GM18519 (cell line): Measurements from ENCODE around the gene TET3.
A peak's percentile ranks its signal among the peaks of the same experiment; 100 is the strongest.

Source experiments
- ATAC-seq: cut with Tn5 transposase; IDR thresholded peaks from one replicate; pipeline ENCODE4 v1.9.1; 2021; ENCODE audit warnings: mild to moderate bottlenecking, moderate library complexity; ENCODE audit not compliant: unreplicated experiment, low FRiP score

The TET3 gene

DNA sequence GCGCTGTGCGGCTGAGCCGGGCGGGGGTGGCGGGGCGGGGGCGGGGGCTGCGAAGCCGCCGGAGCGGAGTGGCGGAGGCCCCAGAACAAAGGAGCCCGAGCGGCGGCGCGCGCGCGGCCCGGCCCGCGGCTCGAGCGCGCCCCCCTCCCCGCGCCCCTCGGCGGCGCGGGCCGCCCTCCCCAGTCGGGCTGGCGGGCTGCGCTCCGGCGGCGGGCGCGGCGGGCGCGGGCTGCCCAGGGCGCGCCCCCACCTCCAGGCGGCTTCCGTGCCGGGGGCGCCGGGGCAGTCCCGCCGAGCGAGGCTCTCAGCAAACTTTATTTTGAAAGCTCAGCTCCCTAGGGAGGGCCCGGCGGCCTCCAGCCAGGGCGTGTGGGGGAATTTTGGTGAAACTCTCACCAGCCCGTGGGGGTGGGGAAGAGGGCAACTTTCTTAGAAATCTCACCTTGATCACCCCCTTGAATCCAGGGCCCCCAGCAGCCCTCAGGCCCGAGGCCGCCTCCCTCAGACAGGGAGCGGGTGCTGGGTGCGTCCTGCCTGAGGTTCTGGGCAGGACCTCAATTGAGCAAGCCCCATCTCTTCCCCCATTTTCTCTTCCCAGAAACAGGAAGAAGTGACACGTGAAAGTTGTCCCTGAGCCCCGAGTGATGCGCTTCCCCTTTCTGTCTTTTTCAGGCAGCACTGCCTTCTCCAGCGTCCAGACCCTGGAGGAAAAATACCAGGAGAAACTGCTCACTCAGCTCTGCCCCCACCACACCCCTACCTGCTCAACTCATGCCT, 786 bp downstream of the TET3 start:
- ATAC-seq: no peak

DNA sequence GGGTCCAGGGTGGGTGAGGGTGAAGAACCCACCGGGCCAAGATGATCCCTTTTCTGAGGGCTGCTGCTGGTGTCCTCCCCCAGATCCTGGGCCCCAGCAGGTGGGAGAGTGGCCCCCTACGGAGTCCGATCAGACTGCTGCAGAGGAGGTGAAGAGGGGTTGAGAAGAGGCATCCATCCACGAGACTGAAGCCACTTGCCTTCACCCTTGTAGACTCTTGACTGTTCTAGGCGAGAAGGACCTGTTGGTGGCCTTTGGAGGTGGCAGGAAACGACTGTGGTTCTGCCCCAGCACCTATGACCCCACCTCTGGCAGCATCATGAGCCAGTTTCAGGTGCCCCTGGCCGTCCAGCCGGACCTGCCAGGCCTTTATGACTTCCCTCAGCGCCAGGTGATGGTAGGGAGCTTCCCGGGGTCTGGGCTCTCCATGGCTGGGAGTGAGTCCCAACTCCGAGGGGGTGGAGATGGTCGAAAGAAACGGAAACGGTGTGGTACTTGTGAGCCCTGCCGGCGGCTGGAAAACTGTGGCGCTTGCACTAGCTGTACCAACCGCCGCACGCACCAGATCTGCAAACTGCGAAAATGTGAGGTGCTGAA, 1.5 kb downstream of the TET3 start:
- ATAC-seq: no peak

DNA sequence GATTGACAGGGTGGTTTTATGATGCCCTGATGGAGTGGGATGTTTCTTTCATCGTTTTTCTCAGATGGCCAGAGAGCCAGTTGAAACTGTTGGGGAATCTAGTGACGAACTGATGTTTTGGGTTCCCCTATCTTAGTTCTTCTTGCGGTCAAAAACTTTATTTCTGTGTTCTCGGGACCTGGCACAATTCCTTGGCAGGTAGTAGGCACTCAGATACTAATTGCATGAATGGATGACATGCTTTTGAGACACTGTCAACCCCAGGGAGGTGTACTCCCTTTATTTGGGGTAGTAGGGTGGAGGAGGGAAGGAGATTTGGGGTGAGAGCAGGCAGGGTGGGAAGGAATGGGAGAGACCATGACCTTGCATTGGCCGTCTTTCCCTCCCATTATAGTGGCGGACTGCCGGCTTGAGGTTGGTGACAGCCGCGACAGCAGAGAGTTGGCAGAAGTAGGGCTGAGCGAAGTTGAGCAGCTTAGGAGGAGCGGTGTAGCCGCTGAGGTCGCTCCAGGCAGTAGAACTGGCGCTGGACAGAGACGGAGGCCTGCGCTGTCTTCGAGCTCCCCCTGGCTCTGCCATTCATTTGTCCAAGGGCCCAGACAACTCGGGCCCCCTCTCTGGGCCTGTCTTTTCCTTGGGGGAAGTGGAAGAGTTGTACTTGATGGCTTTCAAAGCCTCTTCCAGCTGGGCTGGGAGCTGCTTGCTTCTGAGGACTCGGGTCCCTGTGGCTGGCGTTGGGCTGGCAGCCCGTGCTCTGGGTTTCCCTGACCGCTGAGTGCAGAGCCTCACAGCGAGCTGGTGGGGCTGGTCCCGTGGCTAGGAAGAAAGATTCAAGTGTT, 2.6 kb downstream of the TET3 start:
- no peak for ATAC-seq

DNA sequence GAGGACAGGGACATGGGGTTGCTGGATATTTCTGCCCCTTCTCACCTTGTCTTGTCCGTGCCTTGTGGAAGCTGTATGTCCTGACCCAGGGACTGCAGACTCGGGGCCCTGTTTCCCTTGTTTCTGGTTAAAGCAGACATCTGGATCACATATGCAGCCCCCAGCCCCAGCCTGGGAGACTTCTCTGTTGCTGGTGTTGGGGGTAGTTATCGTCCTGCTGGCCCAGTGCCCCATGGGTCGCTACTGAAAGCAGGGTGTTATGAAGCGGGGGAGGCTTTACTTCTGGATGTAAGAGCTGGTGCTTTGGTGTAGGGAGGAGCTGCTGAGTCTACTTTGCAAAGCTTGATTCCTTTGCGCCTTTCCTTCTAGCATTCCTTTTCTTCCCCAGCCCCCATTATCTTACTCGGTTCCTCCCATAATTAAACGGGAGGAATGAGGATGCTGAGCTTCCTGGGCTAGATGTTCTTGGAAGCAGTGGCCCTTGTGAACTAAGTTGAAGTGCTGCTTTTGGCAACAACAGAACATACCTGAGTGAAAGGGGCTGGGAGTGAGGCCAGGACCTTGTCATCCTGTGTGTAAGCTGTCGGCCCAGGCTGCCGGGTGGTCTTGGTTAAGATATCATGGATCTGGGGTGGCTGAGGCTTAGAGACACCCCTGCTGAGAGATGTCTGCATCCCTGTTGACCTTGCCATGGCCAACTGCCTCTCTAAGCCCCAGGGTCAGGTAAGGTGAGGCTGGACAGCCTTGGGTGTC, 3.4 kb downstream of the TET3 start:
- ATAC-seq: no peak

DNA sequence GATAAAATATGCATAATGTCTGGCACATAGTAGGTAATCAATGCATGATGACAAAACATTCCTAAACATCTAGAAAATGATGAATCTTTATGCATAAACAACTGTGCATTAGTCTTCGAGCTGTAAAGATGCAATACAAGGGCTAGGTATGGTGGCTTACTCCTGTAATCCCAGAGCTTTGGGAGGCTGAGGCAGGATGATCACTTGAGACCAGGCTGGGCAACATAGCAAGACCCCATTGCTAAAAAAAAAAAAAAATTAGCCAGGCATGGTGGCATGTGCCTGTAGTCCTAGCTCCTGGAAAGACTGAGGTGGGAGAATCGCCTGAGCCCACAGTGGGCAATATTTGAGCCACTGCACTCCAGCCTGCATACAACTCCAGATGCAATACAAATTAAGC, 5.3 kb downstream of the TET3 start:
- ATAC-seq: no peak

DNA sequence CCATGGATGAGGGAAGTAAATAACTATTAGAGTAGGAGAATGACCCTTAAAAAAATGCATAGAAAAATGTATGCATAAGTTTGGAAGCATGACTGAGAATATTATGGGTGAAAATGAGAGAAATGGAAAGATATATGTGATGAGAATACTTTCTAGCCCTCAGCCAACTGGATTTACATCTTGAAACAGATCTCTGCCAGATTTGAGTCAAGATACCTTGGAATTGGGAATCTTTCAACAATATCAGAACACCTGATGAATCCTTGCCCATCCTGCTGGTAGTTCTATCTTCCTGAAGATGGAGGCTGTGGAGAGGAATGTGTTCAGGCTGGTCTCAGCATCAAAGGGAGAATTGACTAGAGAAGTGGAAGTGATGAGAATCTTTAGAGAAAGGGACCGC, 5.8 kb downstream of the TET3 start:
- ATAC-seq: no peak

DNA sequence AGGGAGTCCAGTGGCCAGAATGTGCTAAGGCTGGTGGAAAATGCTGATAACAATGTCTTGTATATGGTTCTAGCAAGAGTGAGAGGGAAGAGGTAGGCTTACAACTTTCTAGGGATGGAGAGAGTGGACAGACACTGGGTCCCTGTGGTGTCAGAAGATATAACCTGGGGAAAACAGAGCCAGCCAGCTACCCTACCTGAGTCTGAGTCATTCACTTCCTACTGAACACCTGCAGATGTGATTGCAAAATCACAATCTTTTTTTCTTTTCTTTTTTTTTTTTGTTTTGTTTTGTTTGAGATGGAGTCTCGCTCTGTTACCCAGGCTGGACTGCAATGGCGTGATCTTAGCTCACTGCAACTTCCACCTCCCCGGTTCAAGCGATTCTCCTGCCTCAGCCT, 7.3 kb downstream of the TET3 start:
- no peak for ATAC-seq

DNA sequence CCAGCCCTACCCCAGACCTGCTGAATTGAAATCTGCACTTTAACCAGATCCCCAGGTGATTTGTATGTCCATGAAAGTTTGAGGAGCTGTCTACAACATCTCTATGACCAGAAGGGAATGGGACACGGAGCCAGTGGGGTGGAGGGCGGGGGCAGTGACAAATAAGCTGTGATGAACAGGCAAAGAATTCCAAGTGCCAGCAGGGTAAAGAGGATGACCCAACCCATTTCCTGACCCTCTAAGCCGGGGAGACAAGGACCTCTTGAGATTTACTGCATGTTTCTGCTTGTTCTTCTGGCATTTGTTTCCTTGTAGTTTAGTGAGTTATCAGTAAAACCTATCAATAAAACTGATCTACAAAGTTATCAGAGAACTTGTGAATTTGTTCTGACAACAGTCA, 8.7 kb downstream of the TET3 start:
- ATAC-seq: no peak

DNA sequence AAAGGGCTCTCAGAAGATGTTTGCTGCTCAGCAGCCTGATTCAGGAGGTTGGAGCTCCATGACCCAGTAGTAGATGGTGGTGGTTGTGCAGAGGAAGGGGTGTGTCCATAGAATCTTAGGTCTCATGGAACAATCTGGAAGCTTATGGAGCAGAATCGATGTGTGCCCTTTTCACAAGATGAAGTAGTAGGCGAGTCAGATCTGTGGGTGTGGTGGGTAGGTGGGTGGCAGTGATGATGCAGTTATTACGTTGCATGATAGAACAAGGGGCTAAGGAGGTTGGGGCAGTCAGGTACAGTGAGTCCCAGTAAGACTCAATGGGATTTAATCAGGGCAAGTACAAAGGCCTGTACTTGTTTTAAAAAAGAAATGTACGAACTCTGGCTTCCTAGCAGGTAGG, 9.1 kb downstream of the TET3 start:
- ATAC-seq: no peak

DNA sequence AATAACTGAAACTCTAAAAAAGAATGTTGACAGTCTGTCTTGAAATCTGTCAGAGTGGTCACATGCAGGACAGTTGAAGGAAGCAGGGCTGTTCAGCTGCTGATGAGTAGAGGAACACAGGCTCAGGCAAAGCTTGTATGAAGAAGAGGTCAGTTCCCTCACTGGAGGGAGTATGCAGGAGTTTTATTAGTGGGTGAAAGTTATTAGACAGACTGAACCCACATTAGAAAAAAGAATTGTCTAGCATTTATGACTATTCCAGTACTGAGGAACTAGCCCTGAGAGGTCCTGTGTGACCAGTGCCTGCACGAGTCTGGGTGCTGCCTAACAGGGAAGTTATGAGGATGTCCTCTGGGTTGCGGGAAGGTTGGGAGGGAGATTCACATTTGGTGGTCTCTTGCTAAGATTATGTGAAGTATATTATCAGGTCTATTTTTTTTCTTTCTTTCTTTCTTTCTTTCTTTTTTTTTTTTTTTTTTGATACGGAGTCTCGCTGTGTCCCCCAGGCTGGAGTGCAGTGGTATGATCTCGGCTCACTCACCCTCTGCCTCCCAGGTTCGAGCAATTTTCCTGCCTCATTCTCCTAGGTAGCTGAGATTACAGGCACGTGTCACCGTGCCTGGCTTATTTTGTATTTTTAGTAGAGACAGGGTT, 9.6 kb downstream of the TET3 start:
- no peak for ATAC-seq

DNA sequence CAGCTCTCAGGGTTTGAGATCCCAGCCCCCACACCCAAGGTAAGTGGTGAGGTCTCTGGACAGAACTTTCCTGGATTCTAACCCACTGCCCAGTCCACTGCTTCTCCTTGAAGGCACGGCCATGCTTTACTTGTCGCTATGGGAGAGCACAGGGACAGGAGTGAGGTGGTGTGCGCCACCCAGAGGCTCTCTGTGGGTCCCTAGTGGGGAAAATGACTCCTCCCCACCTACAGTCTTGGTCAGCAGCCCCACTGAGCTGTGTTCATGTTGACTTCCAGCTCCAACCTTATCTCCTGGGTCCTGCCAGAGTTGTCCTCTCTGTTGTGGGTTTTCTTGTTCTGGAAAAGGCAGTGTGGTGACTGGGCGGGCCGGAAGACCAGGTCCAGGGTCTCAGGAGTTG, 11.1 kb downstream of the TET3 start:
- no peak for ATAC-seq

DNA sequence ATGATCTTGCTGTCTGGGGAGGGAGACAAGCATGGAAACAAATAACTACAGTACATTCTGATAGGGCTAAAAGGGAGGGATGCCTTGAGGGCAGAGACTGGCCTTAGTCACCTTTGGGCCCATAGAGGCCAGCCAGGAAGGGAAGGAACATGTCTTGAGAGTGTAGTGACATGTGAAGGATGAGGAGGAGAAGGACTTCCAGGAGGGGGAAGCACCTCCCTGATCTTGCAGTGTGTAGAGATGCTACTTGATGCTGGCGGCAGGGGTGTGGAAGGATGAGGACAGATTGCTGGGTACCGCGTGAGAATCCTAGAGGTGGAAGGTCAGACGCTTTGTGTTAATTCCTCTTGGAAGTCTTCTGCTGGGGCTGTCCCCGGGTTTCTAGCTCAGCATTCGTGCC, 13.1 kb downstream of the TET3 start:
- ATAC-seq: no peak

DNA sequence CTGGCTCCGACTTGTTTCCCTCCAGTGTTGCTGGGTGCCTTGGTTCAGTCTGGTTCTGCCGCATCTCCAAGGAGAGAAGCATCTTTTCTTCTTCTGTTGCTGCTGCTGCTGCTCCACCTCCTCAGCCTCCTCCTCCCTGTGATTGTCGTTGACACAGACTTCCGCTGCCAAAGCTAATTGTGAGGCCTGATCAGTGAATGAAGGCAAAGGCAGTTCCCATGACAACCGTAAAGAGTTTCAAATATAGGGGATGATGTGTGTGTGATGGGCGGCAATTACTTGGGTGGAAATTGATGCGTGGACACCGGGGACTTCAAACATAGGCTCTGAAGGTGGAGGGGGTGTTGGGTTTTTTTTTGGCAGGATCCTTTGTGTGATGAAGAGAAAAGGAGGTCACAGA, 13.7 kb downstream of the TET3 start:
- no peak for ATAC-seq

DNA sequence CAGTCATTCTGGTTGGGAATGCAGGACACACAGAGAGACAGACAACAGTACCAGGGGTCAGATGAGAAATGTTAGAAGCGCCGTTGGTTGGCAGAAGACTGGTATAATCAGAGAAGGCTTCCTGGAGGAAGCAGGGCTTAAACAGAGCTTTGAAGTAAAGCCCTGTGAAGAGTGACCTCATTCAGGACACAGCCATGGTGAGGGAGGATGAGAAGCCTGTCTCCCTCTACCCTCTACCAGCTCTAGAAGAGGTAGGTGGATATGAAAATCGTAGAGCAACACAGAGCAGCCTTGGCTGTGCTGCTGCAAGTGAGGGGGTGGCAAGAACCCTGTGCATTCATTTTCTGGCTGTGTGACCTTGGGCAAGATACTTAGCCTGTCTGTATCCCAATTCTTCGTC, 14.2 kb downstream of the TET3 start:
- ATAC-seq: no peak

DNA sequence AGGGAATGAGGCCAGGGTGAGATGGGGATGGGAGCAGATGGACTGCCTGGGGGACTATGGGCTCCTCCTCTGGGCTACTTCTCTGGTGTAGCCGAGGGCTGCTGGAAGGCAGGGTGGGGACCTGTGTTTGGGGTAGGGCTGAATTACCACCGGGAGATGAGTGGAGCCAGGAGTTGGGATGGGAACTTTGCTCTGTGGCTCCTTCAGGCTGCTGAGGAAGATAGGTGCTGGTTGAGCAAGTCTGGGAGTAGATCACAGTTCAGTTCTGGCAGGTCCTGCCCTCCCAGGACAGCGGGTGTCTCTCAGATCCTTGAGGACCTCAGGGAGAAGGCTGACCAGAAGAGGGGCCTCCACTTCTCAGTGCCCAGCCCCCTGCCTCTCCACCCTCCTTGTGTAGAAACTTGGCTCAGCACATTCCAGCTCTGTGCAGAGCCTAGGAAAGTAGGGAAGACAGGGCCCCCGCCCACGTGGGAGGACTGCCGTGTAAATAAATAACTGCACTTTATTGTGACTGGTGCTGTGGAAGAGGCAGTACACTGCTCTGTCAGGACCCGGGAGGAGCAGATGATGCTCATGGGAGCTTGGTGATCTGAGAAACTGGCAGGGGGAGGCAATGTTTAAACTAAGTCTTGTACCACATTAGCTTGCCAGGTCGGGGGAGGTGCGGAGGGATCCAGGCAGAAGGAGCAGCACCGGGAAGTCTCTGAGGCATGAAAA, 15.3 kb downstream of the TET3 start:
- no peak for ATAC-seq

DNA sequence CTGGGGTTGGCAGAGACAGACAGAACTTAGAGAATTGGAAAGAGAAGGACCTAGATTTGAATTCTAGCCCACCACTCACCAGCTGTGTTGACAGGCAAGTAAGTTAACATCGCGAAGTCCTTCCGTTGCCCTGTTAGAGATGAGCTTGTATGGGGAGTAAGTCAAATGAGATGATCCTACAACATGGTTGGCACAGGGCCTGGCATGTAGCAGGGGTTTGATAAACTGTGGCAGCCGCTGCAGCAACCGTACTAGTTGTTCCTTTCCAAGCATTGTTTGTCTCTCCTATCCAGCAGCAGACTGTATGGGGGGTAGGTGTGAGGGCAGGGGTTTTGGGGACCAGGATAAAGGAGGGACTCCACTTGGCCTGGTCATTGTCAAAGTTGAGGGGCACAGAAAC, 16.0 kb downstream of the TET3 start:
- no peak for ATAC-seq

DNA sequence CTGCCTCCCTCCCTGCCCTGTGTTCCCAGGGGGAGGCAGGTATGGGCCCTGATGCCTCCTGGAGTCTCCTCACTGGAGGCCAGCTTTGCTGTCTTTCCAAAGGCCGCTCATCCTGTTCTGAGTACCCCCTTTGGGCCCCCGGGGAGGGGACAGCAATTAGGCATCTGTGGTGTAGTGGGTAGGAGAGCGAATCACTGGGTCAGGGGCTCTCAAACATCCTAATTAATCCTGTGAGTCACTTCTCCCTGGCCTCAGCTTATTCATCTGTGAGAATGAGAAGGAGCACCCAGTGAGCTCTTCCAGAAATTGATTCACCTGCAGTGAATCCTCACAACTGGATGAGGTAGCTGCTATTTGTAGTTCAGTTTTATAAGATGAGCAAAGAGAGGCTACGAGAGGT, 16.4 kb downstream of the TET3 start:
- no peak for ATAC-seq

DNA sequence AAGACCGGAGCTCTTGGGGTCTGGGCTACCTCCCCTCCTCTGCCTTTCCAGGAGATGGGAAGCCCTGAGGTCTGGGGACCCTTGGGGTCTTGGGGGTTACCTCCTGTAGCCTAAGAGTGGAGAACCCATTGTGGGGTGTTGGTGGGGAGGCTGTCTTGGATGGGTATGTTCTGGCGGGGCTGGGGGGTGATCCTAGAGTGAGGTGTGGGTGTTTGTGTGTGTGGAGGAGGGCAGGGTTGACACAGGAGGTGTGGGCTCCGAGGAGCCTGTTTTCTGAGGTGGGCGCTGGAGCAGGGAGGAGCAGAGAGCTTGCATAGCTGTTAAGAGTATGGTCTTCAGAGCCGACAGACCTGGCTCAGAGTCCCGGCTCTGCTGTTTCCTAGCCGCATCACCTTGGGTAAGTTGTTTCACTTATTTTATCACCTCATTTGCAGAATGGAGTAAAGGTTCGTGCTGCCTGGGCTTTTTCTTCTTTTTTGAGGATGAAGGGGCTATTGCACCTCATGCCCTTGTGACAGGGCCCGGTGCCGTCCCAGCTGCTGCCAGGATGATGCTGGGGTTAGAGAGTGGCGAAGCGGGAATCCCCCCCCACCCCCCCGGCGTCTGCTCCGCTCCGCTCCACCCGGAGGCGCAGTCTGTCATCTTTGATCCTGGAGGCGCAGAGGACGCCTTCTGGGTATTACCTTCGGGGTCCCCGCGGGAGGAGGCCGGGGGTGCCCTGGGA, 17.2 kb downstream of the TET3 start:
- ATAC-seq: peak; percentile 22
